ENCODE measurements around the gene CABP5.
A peak's percentile ranks its signal among the peaks of the same experiment; 100 is the strongest.
"Not testable (repeated sequence)": the region's sequence is repeated elsewhere in the genome, so short reads cannot be mapped to it uniquely, and the experiment has no call there.

Gene CABP5

DNA sequence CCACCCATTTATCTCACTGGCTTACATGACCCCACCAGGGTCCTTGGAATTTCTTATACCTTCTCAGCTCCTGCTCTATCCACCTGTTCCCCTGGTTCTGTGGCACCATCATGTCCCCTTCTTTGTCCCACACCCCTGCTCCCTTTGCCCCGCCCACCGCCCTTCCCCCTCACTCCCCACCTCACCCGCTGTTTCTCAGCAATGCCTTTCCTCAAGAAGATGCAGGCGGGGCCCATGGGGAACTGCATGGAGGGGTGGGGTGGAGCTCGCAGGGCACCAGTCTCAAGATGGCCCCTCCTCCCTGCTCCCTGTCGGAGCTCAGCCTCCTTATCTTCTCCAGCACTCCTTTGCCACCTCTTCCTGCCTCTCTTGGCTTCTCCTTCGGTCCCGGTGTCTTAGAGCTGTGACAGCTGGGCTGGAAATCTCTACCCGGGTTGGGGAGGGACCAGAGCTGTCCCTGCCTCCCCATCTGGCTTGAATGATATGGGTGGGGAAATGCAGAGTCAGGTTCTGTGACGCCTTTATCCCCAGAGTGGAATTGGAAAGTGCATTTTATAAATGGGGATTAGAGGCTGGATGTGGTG is at the start of gene CABP5:
Gene CABP5, minus strand, starts transcription at position 405 of the 584 bp plus-strand sequence. Its CDS starts 157 bp downstream, at position 248.
- no peak for DNase-seq (ENCODE audit: low read depth)

DNA sequence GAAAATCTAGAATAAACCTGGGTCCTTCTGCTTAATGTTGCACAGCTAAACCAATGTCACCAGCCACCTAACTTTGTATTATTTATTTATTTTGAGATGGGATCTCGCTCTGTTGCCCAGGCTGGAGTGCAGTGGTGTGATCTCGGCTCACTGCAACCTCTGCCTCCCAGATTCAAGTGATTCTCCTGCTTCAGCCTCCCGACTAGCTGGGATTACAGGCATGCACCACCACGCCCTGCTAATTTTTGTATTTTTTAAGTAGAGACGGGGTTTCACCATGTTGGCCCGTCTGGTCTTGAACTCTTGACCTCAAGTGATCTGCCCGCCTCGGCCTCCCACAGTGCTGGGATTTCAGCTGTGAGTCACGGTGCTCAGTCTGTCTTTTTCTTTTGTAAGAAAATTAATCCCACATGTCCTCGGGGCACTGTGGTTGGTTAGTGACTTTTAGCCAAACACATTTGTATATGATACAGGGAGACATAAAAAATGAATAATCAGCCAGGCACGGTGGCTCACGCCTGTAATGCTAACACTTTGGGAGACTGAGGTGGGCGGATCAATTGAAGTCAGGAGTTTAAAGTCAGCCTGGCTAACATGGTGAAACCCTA is 47.3 kb upstream of the CABP5 start:
- peak; percentile 96 for DNase-seq (ENCODE audit: low read depth)

DNA sequence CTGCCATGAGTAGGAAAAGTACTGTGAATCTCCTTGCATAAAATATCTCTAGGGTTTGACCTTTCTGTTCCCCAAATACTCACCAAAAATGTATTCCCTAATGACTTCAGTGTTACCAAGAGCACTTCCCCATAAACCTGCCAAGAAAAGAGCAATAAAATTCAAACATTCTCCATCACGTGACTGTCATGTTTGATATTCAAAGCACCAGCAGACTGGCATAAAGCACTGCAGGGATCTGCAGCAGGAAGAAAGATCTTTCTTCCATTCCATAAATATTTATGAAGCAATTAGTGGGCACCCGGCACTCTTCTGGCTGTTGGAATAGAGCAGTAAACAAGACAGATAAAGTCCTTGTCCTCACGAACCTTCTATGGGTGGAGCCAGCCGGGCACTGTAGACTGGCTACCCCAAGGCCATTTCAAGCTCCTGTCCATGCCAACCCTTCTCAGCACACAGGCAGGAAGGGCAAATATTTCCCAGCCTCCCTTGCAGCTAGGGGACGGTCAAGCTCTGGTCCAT is 46.5 kb upstream of the CABP5 start:
- DNase-seq (ENCODE audit: low read depth): peak; percentile 97

DNA sequence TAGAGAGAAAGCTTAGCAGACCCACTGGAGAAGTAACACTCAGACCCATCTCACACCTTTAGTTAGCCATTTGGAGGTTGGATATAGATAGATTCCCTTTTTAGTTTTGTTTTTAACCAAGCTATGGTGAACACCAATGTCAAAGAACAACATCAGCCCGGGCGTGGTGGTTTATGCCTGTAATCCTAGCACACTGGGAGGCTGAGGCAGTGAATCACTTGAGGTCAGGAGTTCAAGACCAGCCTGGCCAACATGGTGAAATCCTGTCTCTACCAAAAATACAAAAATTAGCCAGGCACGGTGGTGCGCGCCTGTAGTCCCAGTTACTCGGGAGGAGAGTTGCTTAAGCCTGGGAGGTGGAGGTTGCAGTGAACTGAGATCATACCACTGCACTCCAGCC is 45.1 kb upstream of the CABP5 start:
- DNase-seq (ENCODE audit: low read depth): not testable (repeated sequence)

DNA sequence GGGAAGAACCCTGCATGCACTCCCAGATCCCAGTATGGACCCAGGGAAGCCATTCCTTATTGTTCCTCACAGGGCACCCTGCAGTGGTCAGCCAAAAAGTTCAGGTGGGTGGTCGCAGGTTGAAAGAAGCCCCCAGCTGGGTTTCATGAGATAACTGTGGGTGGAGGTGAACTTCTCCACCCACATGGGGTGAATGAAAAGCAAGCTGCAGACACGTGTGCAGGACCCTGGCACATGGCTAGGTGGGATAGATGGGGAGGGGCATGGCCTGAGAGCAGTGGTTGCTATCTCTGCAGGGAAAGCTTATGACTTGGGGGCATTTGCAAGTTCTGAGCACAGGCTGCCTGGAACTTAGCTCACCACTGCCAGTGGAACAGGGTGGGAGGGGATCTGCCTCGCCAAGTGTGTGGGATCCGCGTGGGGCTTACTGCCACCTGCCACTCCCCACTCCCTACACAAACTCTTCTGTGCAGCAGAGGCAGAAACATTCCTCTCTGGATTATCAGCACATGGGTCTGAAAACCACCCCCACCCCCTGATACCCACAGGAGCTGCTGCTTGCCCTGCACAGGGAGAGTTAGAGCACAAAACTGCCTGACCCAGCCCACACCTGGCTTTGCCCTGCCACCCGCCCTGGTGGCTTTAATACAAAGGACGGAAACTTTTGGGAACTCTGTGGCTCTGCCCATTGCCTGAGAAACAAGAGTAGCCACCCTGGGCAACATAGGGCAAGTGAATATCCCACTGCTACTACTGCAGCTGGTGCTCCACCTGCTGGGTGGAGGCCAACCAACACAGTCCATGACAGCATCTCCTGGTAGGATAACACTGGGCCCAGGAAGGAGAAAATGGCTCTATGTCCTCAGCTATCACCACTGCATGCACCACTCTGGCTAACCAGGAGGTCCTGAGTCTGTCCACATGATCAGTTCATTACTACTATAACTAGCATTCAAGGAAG is 42.3 kb upstream of the CABP5 start:
- no peak for DNase-seq (ENCODE audit: low read depth)

DNA sequence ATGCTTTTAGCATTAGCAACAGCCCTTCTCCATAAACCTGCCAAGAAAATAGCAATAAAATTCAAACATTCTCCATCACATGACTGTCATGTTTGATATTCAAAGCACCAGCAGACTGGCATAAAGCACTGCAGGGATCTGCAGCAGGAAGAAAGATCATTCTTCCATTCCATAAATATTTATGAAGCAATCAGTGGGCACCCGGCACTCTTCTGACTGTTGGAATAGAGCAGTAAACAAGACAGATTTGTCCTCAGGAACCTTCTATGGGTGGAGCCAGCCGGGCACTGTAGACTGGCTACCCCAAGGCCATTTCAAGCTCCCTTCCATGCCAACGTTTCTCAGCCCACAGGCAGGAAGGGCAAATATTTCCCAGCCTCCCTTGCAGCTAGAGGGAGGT is 41.2 kb upstream of the CABP5 start:
- DNase-seq (ENCODE audit: low read depth): no peak

DNA sequence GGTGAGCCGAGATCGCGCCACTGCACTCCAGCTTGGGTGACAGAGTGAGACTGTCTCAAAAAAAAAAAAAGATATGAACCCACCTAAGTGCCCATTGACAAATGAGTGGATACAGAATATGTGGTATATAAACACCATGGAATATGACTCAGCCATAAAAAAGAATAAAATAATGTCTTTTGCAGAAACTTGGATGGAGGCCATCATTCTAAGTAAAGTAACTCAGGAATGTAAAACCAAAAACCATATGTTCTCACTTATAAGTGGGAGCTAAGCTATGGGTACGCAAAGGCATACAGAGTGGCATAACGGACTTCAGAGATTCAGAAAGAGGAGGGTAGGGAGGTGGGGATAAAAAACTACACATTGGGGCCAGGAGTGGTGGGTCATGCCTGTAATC is 37.2 kb upstream of the CABP5 start:
- DNase-seq (ENCODE audit: low read depth): no peak

DNA sequence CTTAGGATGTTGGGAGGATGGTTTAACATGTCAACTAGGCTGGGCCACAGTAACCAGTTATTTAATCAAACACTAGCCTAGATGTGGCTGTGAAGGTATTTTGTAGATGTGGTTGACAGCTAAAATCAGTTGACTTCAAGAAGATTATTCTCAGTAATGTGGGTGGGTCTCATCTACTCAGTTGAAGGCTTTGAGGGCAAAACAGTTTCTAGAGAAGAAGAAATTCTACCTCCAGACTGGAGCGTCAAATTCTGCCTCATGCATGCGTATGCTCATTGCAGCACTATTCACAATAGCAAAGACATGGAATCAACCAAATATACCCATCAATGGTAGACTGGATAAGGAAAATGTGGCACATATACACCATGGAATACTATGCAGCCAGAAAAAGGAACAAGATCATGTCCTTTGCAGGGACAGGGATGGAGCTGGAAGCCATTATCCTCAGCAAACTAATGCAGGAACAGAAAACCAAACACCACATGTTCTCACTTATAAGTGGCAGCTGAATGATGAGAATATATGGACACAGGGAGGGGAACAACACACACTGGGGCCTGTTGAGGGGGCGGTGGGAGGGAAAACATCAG is 26.4 kb upstream of the CABP5 start:
- DNase-seq (ENCODE audit: low read depth): not testable (repeated sequence)

DNA sequence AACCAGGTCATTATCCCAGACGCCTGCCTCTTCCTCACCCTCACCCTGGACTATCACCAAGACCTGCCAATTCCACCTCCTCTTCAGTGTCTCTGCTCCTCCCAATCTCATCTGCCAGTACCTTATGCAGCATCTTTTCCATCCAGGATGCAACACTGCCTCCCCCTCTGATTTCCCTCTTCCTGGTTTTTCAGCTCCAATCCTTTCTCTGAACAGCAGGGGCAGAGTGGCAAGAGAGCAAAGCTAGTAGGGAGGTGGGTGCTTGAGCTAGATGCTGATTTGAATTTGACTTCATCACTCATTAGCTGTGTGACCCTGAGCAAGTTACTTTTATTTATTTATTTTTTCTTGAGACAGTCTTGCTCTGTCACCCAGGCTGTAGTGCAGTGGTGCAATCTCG is 25.6 kb upstream of the CABP5 start:
- DNase-seq (ENCODE audit: low read depth): no peak

DNA sequence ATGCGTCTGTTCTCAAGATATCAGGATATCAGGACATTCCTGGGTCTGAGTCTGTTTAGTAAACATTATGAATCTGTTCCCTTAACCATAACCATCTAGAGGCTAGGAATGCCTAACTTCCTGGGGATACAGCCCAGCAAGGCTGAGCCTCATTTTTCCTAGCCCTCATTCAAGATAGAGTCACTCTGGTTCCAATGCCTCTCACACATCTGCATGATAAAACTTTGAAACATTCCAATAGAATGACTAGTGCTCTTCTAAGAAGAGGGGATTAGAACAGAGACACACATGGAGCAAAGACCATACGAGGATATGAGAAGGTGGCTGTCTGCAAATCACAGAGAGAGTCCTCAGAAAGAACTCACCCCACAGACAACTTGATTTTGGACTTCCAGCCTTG is 20.6 kb upstream of the CABP5 start:
- DNase-seq (ENCODE audit: low read depth): no peak

DNA sequence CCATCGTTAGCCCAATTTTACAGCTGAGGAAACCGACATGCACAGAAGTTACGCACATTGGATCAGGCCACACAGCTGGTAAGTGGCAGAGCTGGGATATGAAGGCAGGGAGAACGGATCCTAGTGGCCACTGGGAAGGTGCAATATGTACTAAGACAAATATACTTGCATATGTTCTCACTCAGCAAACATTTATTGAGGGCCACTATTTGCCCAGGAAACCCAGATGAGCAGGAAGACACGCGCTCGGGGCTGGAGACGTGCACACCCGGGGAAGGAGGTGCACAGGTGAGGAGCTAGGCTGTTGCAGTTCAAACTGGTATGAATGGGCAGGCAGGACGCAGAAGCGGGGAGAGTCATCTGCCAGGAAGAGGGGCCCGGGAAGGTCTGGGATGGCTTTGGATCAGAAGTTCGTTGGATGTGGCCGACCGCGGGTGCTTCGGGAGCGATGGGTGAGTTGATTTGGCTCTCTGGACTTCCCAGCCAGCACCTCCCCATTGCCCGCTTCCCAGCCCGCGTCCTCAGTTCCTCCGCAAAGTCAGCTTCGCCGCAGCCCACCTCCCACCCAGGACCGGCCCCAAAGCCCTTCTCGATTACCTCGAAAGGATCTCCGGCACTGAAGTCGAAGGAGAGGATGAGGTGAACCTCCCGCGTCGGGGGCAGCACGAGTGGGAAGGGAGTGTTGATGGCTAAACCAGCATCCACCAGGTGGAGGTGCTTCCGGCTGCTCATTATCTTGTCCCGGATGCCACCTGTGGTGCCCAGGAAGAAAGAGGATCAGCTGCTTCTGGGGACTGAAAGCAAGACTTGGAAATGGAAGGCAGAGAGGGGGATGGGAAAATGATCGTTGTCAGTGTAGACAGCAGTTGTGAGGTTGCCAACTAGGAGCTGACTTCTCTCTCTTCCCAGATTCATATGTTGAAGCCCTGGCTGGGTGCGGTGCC is 17.8 kb upstream of the CABP5 start:
- DNase-seq (ENCODE audit: low read depth): no peak

DNA sequence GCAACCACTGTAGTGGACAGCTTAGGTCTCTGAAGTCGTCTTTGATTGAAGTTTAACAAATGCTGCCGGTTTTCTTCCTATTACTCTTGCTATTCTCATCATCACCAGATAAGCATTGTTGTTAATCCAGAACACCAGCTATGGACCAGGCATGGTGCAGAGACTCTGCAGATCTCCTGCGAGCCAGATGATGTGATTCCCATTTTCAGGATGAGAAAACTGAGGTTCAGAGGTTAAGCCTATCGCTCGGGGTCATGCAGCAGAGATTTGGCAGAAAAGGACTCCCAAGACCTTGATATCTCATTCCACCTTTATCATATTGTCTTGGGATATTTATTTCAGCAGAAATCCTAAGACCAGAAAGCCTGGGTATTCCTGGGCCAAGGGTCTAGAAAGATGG is 16.5 kb upstream of the CABP5 start:
- DNase-seq (ENCODE audit: low read depth): no peak

DNA sequence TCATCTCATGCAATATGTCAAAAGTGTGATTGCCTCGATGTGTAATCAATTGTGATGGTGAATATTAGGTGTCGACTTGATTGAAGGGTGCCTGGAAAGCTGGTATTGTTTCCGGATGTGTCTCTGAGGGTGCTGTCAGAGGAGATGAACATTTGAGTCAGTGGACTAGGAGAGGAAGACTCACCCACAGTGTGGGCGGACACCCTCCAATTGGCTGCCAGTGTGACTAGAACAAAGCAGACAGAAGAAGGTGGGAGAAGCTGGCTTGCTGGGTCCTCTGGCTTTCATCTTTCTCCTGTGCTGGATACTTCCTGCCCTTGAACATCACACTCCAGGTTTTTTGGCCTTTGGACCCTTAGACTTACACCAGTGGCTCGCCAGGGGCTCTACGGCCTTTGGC is 15.5 kb upstream of the CABP5 start:
- no peak for DNase-seq (ENCODE audit: low read depth)

DNA sequence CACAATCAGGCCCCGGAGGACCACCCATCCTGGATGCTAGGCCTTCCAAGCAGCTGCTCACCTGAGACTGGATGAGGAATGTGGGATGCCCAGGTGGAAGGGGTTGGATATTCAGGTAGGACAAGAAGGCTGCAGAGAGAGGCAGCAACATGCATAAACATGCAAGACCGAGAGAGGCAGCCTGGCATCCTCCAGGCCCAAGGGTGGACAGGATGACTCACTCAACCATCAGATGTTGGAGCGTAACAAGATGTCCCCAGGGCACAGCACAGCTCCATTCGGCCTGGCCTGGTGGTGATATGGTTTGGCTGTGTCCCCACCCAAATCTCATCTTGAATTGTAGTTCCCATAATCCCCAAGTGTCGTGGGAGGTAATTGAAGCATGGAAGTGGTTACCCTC is 10.0 kb upstream of the CABP5 start:
- DNase-seq (ENCODE audit: low read depth): no peak

DNA sequence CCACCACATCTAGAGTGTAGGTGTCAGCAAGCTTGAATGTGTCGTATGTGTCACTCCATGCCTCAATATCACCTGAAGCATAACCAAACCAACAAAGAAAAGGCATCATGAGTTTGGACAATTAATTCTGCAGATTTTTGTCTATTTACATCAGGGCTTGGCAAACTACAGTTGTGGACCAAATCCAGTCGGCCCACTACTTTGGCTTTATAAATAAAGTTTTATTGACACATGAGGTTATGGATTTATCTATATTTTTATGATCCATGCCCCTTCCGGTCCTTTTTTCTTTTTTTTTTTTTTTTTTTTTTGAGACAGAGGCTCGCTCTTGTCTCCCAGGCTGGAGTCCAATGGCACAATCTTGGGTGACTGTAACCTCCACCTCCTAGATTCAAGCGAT is 9.2 kb upstream of the CABP5 start:
- DNase-seq (ENCODE audit: low read depth): no peak

DNA sequence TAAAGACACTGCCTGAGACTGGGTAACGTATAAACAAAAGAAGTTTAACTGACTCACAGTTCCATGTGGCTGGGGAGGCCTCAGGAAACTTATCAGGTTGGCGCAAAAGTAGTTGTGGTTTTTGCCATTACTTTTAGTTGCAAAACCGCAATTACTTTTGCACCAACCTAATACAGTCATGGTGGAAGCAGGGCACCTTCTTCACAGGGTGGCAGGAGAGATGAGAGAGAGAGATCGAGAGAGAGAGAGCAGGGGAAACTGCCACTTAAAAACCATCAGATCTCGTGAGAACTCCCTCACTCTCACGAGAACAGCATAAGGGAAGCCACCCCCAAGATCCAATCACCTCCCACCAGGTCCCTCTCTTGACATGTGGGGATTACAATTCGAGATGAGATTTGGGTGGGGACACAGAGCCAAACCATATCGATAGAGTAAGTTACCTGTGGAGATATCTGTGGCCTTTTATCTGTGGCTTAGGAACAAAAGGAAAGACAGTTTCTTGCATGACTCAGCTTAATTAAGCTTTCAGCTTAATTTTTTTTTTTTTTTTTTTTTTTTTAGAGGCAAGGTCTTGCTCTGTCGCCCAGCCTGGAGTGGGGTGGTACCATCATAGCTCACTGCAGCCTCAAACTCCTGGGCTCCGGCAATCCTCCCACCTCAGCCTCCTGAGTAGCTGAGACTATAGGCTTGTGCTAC is 7.6 kb upstream of the CABP5 start:
- DNase-seq (ENCODE audit: low read depth): no peak

DNA sequence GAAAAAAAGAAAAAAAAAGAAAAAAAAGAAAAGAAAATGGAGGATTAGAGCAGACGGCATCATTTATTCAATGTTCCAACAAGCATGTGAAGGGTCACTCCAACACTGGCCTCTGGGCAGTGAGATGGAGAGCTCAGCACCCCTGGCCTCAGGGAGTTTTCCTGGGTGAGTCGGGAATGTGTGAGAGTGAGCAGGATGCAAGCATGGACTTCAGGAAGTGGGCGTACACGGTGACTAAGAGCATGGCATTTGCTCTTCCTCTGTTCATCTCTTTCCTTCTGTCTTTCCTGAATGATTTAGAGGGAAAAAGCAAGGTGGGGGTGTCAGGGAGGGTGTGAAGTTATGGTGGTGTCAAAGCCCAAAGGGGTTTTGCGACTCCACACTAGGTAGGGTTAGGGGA is 682 bp upstream of the CABP5 start:
- no peak for DNase-seq (ENCODE audit: low read depth)

DNA sequence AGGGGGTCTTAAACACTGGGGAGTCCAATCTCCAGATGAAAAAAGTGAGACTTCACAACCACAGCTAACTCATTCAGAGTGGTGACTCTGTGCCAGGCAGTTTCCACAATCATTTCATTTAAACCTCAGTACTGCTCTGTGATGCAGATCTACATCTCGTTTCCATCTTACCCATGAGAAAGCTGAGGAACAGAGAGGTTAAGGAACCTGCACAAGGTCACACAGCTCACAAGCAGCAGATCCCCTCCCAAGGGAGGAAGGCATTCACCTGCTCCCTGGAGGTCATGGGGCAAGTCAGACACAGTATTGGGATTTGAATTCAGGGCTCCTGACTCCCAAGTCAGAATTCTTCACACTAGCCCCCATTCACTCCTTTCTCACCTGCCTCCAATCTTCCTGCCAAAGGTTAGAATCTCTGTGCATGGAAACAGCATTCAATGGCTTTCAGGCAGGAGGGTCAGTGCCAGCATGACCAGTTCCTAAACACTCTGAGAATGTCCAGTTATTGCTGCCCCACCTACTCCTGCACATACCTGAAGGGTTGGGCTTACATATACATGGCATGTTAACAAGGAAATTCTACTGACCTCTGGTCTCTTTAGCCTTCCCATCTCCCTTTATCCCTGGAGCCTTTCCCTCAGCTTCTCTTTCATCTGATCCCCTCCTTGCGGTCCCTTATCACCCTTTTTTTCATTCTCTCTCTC is 1.9 kb downstream of the CABP5 start:
- DNase-seq (ENCODE audit: low read depth): no peak

DNA sequence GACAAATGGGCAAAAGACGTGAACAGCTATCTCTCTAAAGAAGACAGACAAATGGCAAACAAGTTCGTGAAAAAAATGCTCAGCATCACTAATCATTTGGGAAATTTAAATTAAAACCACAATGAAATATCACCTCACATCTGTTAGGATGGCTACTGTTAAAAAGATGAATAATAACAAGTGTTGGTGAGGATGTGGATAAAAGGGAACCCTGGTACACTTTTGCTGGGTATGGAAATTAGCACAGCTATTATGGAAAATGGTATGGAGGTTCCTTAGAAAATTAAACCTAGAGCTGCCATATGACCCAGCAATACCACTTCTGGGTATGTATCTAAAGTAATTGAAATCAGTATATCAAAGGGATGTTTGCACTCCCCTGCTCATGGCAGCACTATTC is 7.1 kb downstream of the CABP5 start:
- no peak for DNase-seq (ENCODE audit: low read depth)

DNA sequence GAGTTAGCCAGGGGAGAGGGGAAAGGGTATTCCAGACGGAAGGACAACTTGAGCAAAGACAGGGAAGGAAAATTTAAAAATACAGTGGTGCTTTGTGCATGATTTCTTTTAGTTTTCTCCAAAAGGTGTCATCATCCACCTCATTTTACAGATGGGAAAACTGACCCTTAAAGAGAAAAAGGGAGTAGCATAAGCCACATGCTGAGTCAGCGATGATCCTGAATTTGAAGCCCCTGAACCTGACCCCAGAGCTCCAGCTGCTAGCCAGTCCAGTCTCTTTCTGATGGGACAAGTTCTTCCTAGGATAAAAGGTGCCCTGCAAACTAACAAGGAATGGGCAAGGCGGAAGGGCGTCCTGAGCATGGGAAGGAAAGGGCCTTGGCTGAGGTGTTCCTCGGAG is 10.3 kb downstream of the CABP5 start:
- no peak for DNase-seq (ENCODE audit: low read depth)
